NT2/D1 (cell line): ENCODE measurements around the gene RBM47.
"Not testable (repeated sequence)": the region's sequence is repeated elsewhere in the genome, so short reads cannot be mapped to it uniquely, and the experiment has no call there.

ENCODE experiments used
- DNase-seq: peaks from one replicate; pipeline ENCODE4 v3.0.0-alpha.2; 2011; ENCODE audit warnings: low read depth, low spot score
- H3K27me3 ChIP-seq: 2 replicates; pipeline ENCODE4 v1.6.0; 2011; ENCODE audit warnings: mild to moderate bottlenecking; ENCODE audit not compliant: insufficient read length, insufficient read depth
- H3K36me3 ChIP-seq: 2 replicates; pipeline ENCODE4 v1.6.1; 2011; ENCODE audit warnings: mild to moderate bottlenecking, low read length, mixed read lengths; ENCODE audit not compliant: insufficient read depth, insufficient read length
- H3K4me1 ChIP-seq: 2 replicates; pipeline ENCODE4 v1.5.1; 2011; ENCODE audit not compliant: insufficient read depth, insufficient read length
- H3K4me3 ChIP-seq: 2 replicates; pipeline ENCODE4 v1.5.1; 2011; ENCODE audit warnings: low read depth; ENCODE audit not compliant: insufficient read length
- H3K9ac ChIP-seq: 2 replicates; pipeline ENCODE4 v1.6.0; 2011; ENCODE audit warnings: low read depth; ENCODE audit not compliant: insufficient read length
- H3K9me3 ChIP-seq: 2 replicates; pipeline ENCODE4 v1.5.1; 2011; ENCODE audit warnings: mild to moderate bottlenecking, low read length; ENCODE audit not compliant: insufficient read depth
- SUZ12 ChIP-seq: IDR thresholded peaks from 2 replicates; pipeline ENCODE4 v1.6.1; 2011; ENCODE audit not compliant: insufficient read length, insufficient read depth; ENCODE audit errors: extremely low read depth
- YY1 ChIP-seq: IDR thresholded peaks from 2 replicates; pipeline ENCODE4 v1.6.1; 2011; ENCODE audit not compliant: insufficient read length, insufficient read depth
- ZNF274 ChIP-seq: IDR thresholded peaks from 2 replicates; pipeline ENCODE4 v1.6.1; 2011; ENCODE audit warnings: mild to moderate bottlenecking, low read depth, low read length

Gene RBM47

DNA sequence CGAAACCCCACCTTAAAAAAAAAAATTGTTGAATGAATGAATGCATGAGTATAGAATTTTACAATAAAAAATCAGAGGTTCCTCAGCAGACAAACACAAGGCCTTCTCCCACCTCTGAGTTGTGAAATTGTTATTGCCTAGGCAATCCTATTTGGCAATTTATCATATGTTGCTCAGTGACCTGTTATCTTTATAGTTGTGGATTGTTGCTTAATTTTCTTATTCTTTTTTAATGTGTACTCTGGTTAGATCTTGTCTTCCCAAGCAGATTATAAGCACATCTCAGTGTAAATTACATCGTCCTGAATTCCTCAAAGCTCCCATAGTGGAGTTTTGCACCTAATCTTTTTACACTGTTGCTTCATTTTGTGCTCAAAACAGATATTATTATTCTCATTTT is 71.9 kb downstream of the RBM47 start:
- TF ChIP-seq YY1 (no peak), ZNF274 (no peak)
- no peaks in the 10 kb centered on the region for H3K27me3 ChIP-seq
- no peak for DNase-seq
- H3K36me3 ChIP-seq: no peaks in the 10 kb centered on the region
- H3K4me1 ChIP-seq: no peaks in the 10 kb centered on the region
- no peak overlapping the region for H3K9ac ChIP-seq
- no peak overlapping the region for H3K4me3 ChIP-seq
- no peaks in the 10 kb centered on the region for H3K9me3 ChIP-seq

- H3K9me3 ChIP-seq: no peaks in the 10 kb centered on the region
- H3K4me1 ChIP-seq: no peaks in the 10 kb centered on the region
- no peaks in the 10 kb centered on the region for H3K36me3 ChIP-seq
- TF ChIP-seq ZNF274 (no peak), YY1 (no peak), SUZ12 (no peak)
- no peak for DNase-seq
- H3K4me3 ChIP-seq: no peak overlapping the region
- H3K9ac ChIP-seq: no peak overlapping the region
- H3K27me3 ChIP-seq: no peaks in the 10 kb centered on the region
These were observed 74.3 kb downstream of the RBM47 start for GRCh38 chr4:40555176-40555900.

GRCh38 chr4:40554641-40555040 is 75.0 kb downstream of the RBM47 start:
- H3K9me3 ChIP-seq, DNase-seq, H3K36me3 ChIP-seq, H3K9ac ChIP-seq, H3K27me3 ChIP-seq, H3K4me3 ChIP-seq, H3K4me1 ChIP-seq: not testable (repeated sequence)

DNA sequence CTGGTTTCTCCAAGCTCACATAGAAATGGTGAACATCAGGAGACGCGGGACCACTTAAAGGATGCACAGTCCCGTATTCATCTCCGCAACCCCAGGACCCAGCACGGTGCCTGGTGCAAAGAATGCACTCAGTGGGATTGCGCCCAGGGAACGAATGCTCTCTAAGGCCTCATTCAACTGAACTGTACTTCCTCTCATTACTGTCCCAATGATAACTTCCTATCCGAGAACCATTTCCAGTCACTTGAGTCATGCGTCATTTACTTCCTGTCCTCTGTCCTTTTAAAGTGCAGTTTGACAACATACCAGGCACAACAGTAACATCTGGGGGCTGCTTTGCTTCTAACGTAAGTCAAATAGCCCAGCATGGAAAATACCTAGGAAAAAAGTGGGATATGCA is 75.7 kb downstream of the RBM47 start:
- no peak for TF ChIP-seq ZNF274
- TF ChIP-seq SUZ12: no peak
- no peak for TF ChIP-seq YY1
- H3K9me3 ChIP-seq: no peaks in the 10 kb centered on the region
- H3K4me3 ChIP-seq: no peak overlapping the region
- no peaks in the 10 kb centered on the region for H3K36me3 ChIP-seq
- no peaks in the 10 kb centered on the region for H3K27me3 ChIP-seq
- no peak for DNase-seq
- no peaks in the 10 kb centered on the region for H3K4me1 ChIP-seq
- H3K9ac ChIP-seq: no peak overlapping the region

GRCh38 chr4:40552536-40552935 is 77.1 kb downstream of the RBM47 start:
- TF ChIP-seq SUZ12: no peak
- no peak for TF ChIP-seq YY1
- no peak for TF ChIP-seq ZNF274
- Histone ChIP-seq H3K9me3 (no peaks in the 10 kb centered on the region), H3K4me1 (no peaks in the 10 kb centered on the region), H3K4me3 (no peak overlapping the region), H3K9ac (no peak overlapping the region), H3K36me3 (no peaks in the 10 kb centered on the region), H3K27me3 (no peaks in the 10 kb centered on the region)
- no peak for DNase-seq

DNA sequence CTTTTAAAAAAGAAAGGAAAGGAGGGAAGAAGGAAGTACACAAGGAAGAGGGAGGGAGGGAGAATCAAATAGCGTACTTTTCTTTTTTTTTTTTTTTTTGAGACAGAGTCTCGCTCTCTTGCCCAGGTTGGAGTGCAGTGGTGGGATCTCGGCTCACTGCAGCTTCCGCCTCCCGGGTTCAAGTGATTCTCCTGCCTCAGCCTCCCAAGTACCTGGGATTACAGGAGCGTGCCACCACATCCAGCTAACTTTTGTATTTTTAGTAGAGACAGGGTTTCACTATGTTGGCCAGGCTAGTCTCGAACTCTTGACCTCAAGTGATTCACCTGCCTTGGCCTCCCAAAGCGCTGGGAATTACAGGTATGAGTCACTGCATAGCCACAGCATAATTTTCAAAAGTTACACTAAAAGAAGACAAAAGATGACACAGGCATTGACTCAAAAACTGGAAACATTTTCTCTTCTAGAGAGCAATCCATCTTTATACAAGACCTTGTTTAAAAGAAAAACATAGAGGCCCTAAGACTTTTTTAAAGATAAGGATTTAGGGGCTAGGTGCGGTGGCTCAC is 78.0 kb downstream of the RBM47 start:
- not testable (repeated sequence) for H3K9ac ChIP-seq, H3K9me3 ChIP-seq, H3K4me1 ChIP-seq, H3K4me3 ChIP-seq, H3K27me3 ChIP-seq, H3K36me3 ChIP-seq, DNase-seq

- Histone ChIP-seq H3K36me3 (peaks cover 2% of the 10 kb centered on the region), H3K9me3 (no peaks in the 10 kb centered on the region), H3K4me1 (no peaks in the 10 kb centered on the region), H3K4me3 (no peak overlapping the region), H3K27me3 (no peaks in the 10 kb centered on the region), H3K9ac (no peak overlapping the region)
- no peak for DNase-seq
- no peak for TF ChIP-seq SUZ12
- no peak for TF ChIP-seq ZNF274
- no peak for TF ChIP-seq YY1
These were observed 78.7 kb downstream of the RBM47 start for GRCh38 chr4:40550948-40551462.
